Activated CD8-positive, alpha-beta memory T cell treated with anti-CD3 and anti-CD28 coated beads, Interleukin-2, amount 10 ng/mL, durations not matched to agents 7 days and 5 days (primary cell): ENCODE results near the gene MED29. TPM values are rescaled to one million over a fixed set of nuclear protein-coding genes. Genes with fewer than 3 reads are reported as not detected.
"Not testable (repeated sequence)": the region's sequence is repeated elsewhere in the genome, so short reads cannot be mapped to it uniquely, and the experiment has no call there.

Experiments used
- ATAC-seq: fragments of 150-1000 bp; cut with Tn5 transposase; one replicate; pipeline ENCODE4 v1.10.0; 2021; ENCODE audit warnings: moderate library complexity
- CTCF ChIA-PET: fragments of 350-600 bp; sonication (Branson Sonifier 250); formaldehyde crosslinking; loops from one replicate; lab custom pipeline; 2021; ENCODE audit warnings: antibody characterized with exemption; lab: Charles Lee
- DNase-seq: peaks from one replicate; pipeline ENCODE4 v3.0.0-alpha.2; 2020
- H3K27ac Mint-ChIP-seq: one replicate; pipeline ENCODE4 v1.8.0; 2021; ENCODE audit warnings: mild to moderate bottlenecking, mixed read lengths
- H3K27me3 Mint-ChIP-seq: one replicate; pipeline ENCODE4 v1.8.0; 2021; ENCODE audit warnings: mixed read lengths
- H3K36me3 Mint-ChIP-seq: one replicate; pipeline ENCODE4 v1.8.0; 2021; ENCODE audit warnings: mild to moderate bottlenecking, mixed read lengths
- H3K4me1 Mint-ChIP-seq: one replicate; pipeline ENCODE4 v1.8.0; 2021; ENCODE audit warnings: mixed read lengths
- H3K4me3 Mint-ChIP-seq: one replicate; pipeline ENCODE4 v1.8.0; 2021; ENCODE audit warnings: mild to moderate bottlenecking, moderate library complexity, mixed read lengths
- H3K9me3 Mint-ChIP-seq: one replicate; pipeline ENCODE4 v1.8.0; 2022; ENCODE audit warnings: low read depth, mixed read lengths
- total RNA-seq, 2 experiments: library from RNA; stranded (reverse); gene quantifications; one replicate each; pipeline ENCODE4 v1.2.3, GENCODE V29; 2021

MED29 gene
- total RNA-seq, 2 experiments from 2014 or later, result 31.0 to 31.2 TPM

GRCh38 chr19:39377373-39378362, 13.5 kb upstream of the MED29 start:
- DNase-seq (no peak), ATAC-seq (no peak)
- no peak overlapping the region for H3K27ac Mint-ChIP-seq
- H3K36me3 Mint-ChIP-seq, result peaks cover 20% of the 10 kb centered on the region
- H3K4me1 Mint-ChIP-seq, result no peaks in the 10 kb centered on the region
- no peak overlapping the region for H3K4me3 Mint-ChIP-seq
- CTCF ChIA-PET, result no interaction called here
- H3K9me3 Mint-ChIP-seq, result no peaks in the 10 kb centered on the region
- no peaks in the 10 kb centered on the region for H3K27me3 Mint-ChIP-seq

DNA sequence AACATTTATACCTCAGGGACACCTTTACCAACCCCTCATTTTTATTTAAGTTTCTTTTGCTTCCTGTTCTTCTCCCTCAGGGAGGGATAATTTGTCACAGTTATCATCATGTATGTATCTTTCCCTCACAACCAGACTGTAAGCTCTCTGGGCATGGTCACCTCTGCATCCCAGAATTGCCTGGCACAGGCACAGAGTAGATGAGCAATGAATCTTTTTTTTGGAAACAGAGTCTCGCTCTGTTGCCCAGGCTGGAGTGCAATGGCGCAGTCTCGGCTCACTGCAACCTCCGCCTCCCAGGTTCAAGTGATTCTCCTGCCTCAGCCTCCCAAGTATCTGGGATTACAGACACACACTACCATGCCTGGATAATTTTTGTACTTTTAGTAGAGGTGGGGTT, 11.8 kb upstream of the MED29 start:
- CTCF ChIA-PET, H3K27me3 Mint-ChIP-seq, H3K4me3 Mint-ChIP-seq, ATAC-seq, DNase-seq, H3K9me3 Mint-ChIP-seq, H3K4me1 Mint-ChIP-seq, H3K27ac Mint-ChIP-seq: not testable (repeated sequence)
- peaks cover 18% of the 10 kb centered on the region for H3K36me3 Mint-ChIP-seq

DNA sequence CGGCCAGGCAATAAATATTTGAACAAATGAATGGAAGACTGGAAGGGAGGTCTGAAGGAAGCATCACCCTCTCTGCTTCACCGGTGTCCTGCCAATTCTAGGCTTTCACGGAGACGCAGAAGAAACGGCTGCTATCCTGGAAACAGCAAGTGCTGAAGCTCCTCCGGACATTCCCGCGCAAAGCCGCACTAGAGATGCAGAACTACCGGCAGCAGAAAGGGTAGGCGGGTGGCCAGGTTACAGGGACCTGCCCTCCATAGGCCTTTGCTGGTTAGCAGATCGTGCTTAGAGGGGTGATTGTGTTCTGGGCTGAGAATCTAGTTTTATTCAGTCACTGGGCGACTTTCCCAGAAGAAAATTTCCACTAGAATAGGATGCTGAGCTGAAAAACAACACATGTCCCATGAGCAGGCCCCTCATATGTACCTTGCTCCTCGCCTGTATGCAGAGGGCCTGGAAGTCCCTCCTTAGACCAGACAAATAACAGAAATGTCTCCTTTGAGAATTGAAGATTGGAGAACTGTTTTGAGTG, 11.2 kb upstream of the MED29 start:
- CTCF ChIA-PET, result no interaction called here
- H3K4me3 Mint-ChIP-seq, result no peak overlapping the region

GRCh38 chr19:39380521-39381502, 10.4 kb upstream of the MED29 start:
- ATAC-seq (no peak), DNase-seq (no peak)
- Mint-ChIP-seq H3K4me3 (no peak overlapping the region), H3K9me3 (no peaks in the 10 kb centered on the region), H3K27ac (no peak overlapping the region), H3K4me1 (peaks cover 1% of the 10 kb centered on the region), H3K36me3 (peaks cover 18% of the 10 kb centered on the region), H3K27me3 (no peaks in the 10 kb centered on the region)
- CTCF ChIA-PET, result no interaction called here

More for the DNA sequence above, 11.2 kb upstream of the MED29 start:
- ATAC-seq, result no peak
- Mint-ChIP-seq H3K4me1 (no peaks in the 10 kb centered on the region), H3K27ac (no peak overlapping the region), H3K36me3 (peaks cover 18% of the 10 kb centered on the region), H3K9me3 (no peaks in the 10 kb centered on the region), H3K27me3 (no peaks in the 10 kb centered on the region)
- no peak for DNase-seq

- H3K9me3 Mint-ChIP-seq, result no peaks in the 10 kb centered on the region
- no peak overlapping the region for H3K4me3 Mint-ChIP-seq
- CTCF ChIA-PET, result no interaction called here
- peaks cover 1% of the 10 kb centered on the region for H3K4me1 Mint-ChIP-seq
- H3K27ac Mint-ChIP-seq, result peak overlapping the region; percentile 20
- no peaks in the 10 kb centered on the region for H3K27me3 Mint-ChIP-seq
- ATAC-seq (no peak), DNase-seq (no peak)
- peaks cover 21% of the 10 kb centered on the region for H3K36me3 Mint-ChIP-seq
These were observed 9.1 kb upstream of the MED29 start for GRCh38 chr19:39381910-39382611.

GRCh38 chr19:39382991-39383828, 8.0 kb upstream of the MED29 start:
- no peak for ATAC-seq
- peak overlapping the region; percentile 7 for H3K27ac Mint-ChIP-seq

GRCh38 chr19:39384839-39385568, 6.2 kb upstream of the MED29 start:
- DNase-seq (no peak), ATAC-seq (no peak)
- Mint-ChIP-seq H3K36me3 (peaks cover 26% of the 10 kb centered on the region), H3K27ac (peak overlapping the region; percentile 56), H3K9me3 (no peaks in the 10 kb centered on the region), H3K27me3 (no peaks in the 10 kb centered on the region), H3K4me3 (no peak overlapping the region), H3K4me1 (peaks cover 12% of the 10 kb centered on the region)
- CTCF ChIA-PET, result interaction anchor here (1.1 kb wide), 1 partner anchor 39 kb away, joined by 3 read pairs; no protein-coding TSS in a partner anchor

More at GRCh38 chr19:39382991-39383828, 8.0 kb upstream of the MED29 start:
- CTCF ChIA-PET, result no interaction called here
- Mint-ChIP-seq H3K4me3 (no peak overlapping the region), H3K9me3 (no peaks in the 10 kb centered on the region), H3K36me3 (peaks cover 20% of the 10 kb centered on the region), H3K4me1 (peaks cover 1% of the 10 kb centered on the region), H3K27me3 (no peaks in the 10 kb centered on the region)
- no peak for DNase-seq

GRCh38 chr19:39385629-39386411, 5.4 kb upstream of the MED29 start:
- DNase-seq (no peak), ATAC-seq (no peak)
- CTCF ChIA-PET, result interaction anchor here (0.9 to 1.1 kb wide), 2 partner anchors 26 to 40 kb away, joined by 3 read pairs; partner anchors contain the start of gene PLEKHG2
- no peak overlapping the region for H3K4me3 Mint-ChIP-seq
- H3K36me3 Mint-ChIP-seq, result peaks cover 25% of the 10 kb centered on the region
- no peak overlapping the region for H3K27ac Mint-ChIP-seq
- H3K4me1 Mint-ChIP-seq, result peaks cover 17% of the 10 kb centered on the region
- H3K27me3 Mint-ChIP-seq, result no peaks in the 10 kb centered on the region
- H3K9me3 Mint-ChIP-seq, result no peaks in the 10 kb centered on the region

GRCh38 chr19:39386557-39386956, 4.6 kb upstream of the MED29 start:
- no peak for ATAC-seq
- CTCF ChIA-PET, result interaction anchor here (0.9 kb wide), 1 partner anchor 25 kb away, joined by 3 read pairs; the partner anchor contains the start of gene PLEKHG2

GRCh38 chr19:39388657-39389056, 2.5 kb upstream of the MED29 start:
- Mint-ChIP-seq H3K27me3 (no peaks in the 10 kb centered on the region), H3K9me3 (no peaks in the 10 kb centered on the region), H3K36me3 (peaks cover 21% of the 10 kb centered on the region), H3K4me1 (peaks cover 36% of the 10 kb centered on the region), H3K4me3 (no peak overlapping the region), H3K27ac (peak overlapping the region; percentile 39)
- DNase-seq, result no peak
- CTCF ChIA-PET, result interaction anchor here (1.3 kb wide), 1 partner anchor 10 kb away, joined by 5 read pairs; no protein-coding TSS in a partner anchor
- ATAC-seq, result no peak

More at GRCh38 chr19:39386557-39386956, 4.6 kb upstream of the MED29 start:
- H3K36me3 Mint-ChIP-seq, result peaks cover 18% of the 10 kb centered on the region
- DNase-seq, result no peak
- H3K4me3 Mint-ChIP-seq, result no peak overlapping the region
- H3K9me3 Mint-ChIP-seq, result no peaks in the 10 kb centered on the region
- no peaks in the 10 kb centered on the region for H3K27me3 Mint-ChIP-seq
- H3K27ac Mint-ChIP-seq, result no peak overlapping the region
- peaks cover 23% of the 10 kb centered on the region for H3K4me1 Mint-ChIP-seq
